ENCODE measurements around the gene IFNAR2.

DNA sequence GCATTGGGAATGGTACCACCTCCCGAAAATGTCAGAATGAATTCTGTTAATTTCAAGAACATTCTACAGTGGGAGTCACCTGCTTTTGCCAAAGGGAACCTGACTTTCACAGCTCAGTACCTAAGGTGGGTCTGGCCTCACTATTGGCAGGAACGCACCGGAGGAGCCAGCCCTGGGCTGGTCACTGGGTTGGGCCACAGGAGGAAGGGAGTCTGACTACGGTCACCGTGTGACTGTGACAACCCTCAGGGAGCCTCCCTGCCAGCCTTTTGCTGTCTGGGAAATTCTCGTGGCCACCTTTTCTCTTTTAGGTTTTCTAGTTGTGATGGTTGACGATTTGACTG, 38.6 kb downstream of the IFNAR2 start:
- no peak for TF ChIP-seq POLR2AphosphoS5 (IDR thresholded peaks at IDR 0.05; ENCODE audit: insufficient read depth, low read depth, low read length)
- TF ChIP-seq, protein P1, sequence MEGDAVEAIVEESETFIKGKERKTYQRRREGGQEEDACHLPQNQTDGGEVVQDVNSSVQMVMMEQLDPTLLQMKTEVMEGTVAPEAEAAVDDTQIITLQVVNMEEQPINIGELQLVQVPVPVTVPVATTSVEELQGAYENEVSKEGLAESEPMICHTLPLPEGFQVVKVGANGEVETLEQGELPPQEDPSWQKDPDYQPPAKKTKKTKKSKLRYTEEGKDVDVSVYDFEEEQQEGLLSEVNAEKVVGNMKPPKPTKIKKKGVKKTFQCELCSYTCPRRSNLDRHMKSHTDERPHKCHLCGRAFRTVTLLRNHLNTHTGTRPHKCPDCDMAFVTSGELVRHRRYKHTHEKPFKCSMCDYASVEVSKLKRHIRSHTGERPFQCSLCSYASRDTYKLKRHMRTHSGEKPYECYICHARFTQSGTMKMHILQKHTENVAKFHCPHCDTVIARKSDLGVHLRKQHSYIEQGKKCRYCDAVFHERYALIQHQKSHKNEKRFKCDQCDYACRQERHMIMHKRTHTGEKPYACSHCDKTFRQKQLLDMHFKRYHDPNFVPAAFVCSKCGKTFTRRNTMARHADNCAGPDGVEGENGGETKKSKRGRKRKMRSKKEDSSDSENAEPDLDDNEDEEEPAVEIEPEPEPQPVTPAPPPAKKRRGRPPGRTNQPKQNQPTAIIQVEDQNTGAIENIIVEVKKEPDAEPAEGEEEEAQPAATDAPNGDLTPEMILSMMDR (IDR thresholded peaks at IDR 0.05; ENCODE audit: extremely low read depth in 1 of 2, insufficient read depth in 1 of 2, low read depth in 1 of 2, low read length in 2 of 2): no peak
